Astrocyte of the spinal cord (primary cell): ENCODE measurements around the gene RASSF5.
"Not testable (repeated sequence)": the region's sequence is repeated elsewhere in the genome, so short reads cannot be mapped to it uniquely, and the experiment has no call there.

Experiments
- DNase-seq: peaks from one replicate; pipeline ENCODE4 v3.0.0; 2011; ENCODE audit warnings: low read depth, low spot score
- H3K4me3 ChIP-seq: 2 replicates; pipeline ENCODE4 v1.5.1; 2011; ENCODE audit warnings: low read depth, mild to moderate bottlenecking, low read length, moderate library complexity
- CTCF ChIP-seq: IDR thresholded peaks from 2 replicates; pipeline ENCODE4 v1.5.1; 2012; ENCODE audit warnings: low read depth, mild to moderate bottlenecking, low read length, inconsistent platforms
- in situ Hi-C: cut with HindIII; loops from 2 replicates; pipeline ENCODE4 v1.10.0; 2017; ENCODE audit warnings: low sequenced_read_pairs

Gene RASSF5

DNA sequence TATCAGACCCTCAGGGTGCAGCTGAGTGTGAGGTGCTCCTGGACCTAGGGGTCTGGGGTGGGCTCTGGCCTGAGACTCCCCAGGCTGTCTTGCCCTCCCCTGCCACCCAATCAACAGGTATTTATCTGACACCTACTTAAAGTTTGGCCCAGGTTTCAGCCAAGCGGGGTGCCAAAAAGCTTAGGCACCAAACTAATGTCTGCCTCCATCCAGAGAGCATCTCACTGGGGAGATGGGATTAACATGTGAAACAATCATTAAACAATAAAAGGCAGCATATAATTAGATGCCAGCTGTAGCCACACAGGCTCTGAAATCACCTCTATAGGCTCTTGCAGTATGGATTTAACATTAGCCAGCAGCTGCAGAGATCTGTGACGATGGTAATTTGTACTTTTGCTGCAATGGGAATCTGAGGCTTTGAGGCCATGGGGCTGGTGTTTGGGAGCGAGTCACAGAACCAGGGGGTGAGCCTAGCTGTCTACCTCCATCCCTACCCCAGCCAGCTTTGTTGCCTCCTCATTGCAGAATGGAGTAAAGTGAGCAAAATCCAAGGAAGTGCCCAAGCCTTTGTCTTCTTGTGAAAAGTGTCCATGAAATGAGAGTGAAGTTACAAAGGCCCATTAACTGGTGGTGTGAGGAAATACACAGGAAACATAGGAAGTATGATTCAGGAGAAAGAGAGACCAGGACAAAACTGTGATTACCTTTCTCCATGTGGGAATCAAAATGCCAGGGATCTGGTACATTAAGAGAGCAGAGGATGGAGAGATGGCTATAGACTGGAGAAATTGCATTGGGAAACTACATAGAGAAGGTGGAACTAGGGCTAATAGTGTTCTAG, 68.8 kb downstream of the RASSF5 start:
- in situ Hi-C loops = no loop called here
- DNase-seq = no peak
- H3K4me3 ChIP-seq = no peak overlapping the region
- TF ChIP-seq CTCF = no peak

GRCh38 chr1:206577626-206578025, 70.3 kb downstream of the RASSF5 start:
- H3K4me3 ChIP-seq = no peak overlapping the region
- DNase-seq = no peak
- TF ChIP-seq CTCF = no peak
- in situ Hi-C loops = no loop called here

GRCh38 chr1:206578068-206578977, 71.0 kb downstream of the RASSF5 start:
- in situ Hi-C loops = no loop called here
- no peak for TF ChIP-seq CTCF
- no peak overlapping the region for H3K4me3 ChIP-seq
- DNase-seq = no peak

DNA sequence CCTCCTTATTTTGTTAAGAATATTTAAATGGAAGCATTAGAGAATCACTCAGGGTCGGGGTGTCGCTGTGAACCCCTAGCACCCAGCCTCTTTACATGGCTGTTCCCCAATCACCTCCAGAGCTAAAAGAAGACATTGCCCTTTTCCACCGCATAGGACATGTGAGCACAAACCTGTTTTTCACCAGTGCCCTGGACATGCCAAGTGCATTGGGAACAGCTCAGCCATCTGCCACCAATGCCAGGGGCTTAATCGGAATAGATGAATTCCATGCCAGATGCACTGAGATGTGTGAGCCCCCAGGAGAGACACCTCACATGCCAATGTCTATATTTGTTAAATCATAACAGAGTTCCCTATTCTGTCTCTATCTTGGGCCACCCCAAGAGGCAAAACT, 71.6 kb downstream of the RASSF5 start:
- in situ Hi-C loops = no loop called here
- DNase-seq = no peak
- TF ChIP-seq CTCF = no peak
- H3K4me3 ChIP-seq = no peak overlapping the region

DNA sequence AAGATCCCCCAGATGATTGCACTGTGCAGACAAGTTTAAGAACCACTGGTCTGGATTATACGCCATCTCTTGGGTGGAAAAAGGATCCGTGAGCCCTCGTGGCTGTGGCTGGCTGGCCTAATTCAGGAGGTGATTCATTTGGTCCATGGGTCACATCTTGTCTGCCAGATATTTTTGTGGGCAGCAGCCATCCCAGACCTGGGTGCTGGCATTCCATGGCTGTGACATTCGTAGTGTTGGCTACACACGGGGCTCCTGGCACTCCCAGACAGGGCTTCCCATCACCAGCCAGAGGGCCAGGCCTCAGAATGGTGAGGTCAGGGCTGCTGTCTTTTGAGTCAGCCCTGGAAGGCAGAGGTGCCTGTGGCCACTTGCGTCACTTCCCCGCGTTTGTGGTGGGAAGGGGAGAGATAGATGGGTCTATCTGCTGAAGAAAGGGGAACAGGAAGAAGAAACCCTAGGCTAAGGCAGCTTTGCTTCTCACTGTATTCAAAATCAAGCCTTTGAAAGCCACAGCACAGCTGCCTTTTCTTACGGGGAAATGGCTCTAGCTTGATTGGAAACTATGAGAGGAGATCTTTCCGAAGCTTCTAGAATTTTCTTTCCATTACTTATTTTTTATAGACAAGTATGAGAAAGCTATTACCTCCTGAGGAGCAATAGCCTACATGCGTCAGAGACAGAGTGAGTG, 72.6 kb downstream of the RASSF5 start:
- in situ Hi-C loops = no loop called here
- DNase-seq = peak; percentile 50
- TF ChIP-seq CTCF = no peak
- H3K4me3 ChIP-seq = no peak overlapping the region

DNA sequence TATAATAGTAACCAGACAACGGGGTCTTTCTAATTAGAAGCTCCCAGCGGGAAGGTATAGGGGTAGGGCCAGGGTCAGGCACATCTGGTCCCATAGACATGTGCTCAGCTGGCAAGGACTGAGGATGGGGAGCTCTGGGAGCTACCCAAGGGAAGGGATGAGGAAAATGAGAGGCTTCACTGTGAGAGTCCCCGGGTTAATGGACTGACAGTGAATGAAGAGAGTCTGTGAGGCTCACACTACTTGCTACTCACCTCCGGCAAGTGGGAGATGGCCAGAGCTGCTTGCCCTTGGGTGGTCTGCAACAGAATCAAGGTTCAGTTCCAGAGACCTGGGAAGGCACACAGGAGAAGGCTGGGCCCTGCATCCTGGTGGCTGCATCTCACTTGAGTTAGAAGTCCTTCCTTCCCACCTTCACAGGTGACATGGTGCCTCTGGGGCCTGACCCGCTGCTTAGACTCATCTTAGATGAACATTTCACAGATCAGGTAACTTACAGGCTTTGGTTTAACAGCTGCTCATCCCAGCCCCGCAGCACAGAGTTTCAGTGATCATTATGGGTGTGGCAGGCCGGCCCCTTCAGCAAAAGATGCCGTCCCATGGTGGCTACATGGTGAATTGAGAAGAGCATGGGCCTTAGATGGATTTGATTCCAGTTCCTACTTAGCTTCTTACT, 73.2 kb downstream of the RASSF5 start:
- TF ChIP-seq CTCF = no peak
- in situ Hi-C loops = no loop called here
- no peak overlapping the region for H3K4me3 ChIP-seq

GRCh38 chr1:206581114-206581497, 73.8 kb downstream of the RASSF5 start:
- H3K4me3 ChIP-seq, DNase-seq, in situ Hi-C loops: not testable (repeated sequence)

More for the DNA sequence above, 73.2 kb downstream of the RASSF5 start:
- no peak for DNase-seq
